K562 (cell line): ENCODE data around the gene PXN. TPM values are rescaled to one million over a fixed set of nuclear protein-coding genes. Genes with fewer than 3 reads are reported as not detected.
A peak's percentile ranks its signal among the peaks of the same experiment; 100 is the strongest.

Experiments
- ASH1L ChIP-seq: fragments of 450-650 bp; IDR thresholded peaks from 2 replicates; pipeline ENCODE4 v1.6.1; 2018; ENCODE audit warnings: borderline replicate concordance, mild to moderate bottlenecking, low read depth; ENCODE audit not compliant: partially characterized antibody
- BMI1 ChIP-seq: fragments of 150-350 bp; IDR thresholded peaks from 2 replicates; pipeline ENCODE4 v1.6.1; 2014; ENCODE audit warnings: low read length
- CHCHD3 ChIP-seq: fragments of 250-450 bp; sonication (Bioruptor Pico); IDR thresholded peaks from 2 replicates; pipeline ENCODE4 v2.1.2; 2022; ENCODE audit warnings: mild to moderate bottlenecking
- CHD4 ChIP-seq: fragments of 200-600 bp; sonication (generic); IDR thresholded peaks from 3 replicates; pipeline ENCODE4 v1.6.1; 2012; ENCODE audit warnings: low read depth, mild to moderate bottlenecking, mixed read lengths, low read length, inconsistent platforms; ENCODE audit not compliant: insufficient read depth, insufficient replicate concordance, poor library complexity, severe bottlenecking
- CREM ChIP-seq: IDR thresholded peaks from 2 replicates; pipeline ENCODE4 v1.6.1; 2014; ENCODE audit warnings: antibody characterized with exemption, low read depth
- E2F4 ChIP-seq: sonication (generic); formaldehyde crosslinking; IDR thresholded peaks from 2 replicates; pipeline ENCODE4 v1.8.0; 2022; ENCODE audit warnings: mild to moderate bottlenecking, low read depth, missing genetic modification reagents
- MAZ ChIP-seq, 2 experiments: fragments of 450-650 bp in 1 of 2; sonication (generic) in 1 of 2; formaldehyde crosslinking; IDR thresholded peaks in 1 of 2; conservative IDR thresholded peaks in 1 of 2; 2 replicates each; pipeline versions ENCODE4 v1.4.0 to v1.5.0; 2020; ENCODE audit warnings: mild to moderate bottlenecking in 1 of 2, missing genetic modification reagents in 1 of 2
- MEIS2 ChIP-seq: fragments of 450-650 bp; IDR thresholded peaks from 2 replicates; pipeline ENCODE4 v1.6.1; 2014; ENCODE audit warnings: mild to moderate bottlenecking; ENCODE audit not compliant: partially characterized antibody
- NCOA4 ChIP-seq: fragments of 450-650 bp; IDR thresholded peaks from 2 replicates; pipeline ENCODE4 v1.6.1; 2018; ENCODE audit warnings: mild to moderate bottlenecking; ENCODE audit not compliant: partially characterized antibody
- NR2C2 ChIP-seq, 2 experiments: fragments of 200-800 bp in 1 of 2; sonication (Bioruptor generic) in 1 of 2; sonication (generic) in 1 of 2; formaldehyde crosslinking in 1 of 2; IDR thresholded peaks; 2 replicates each; pipeline versions ENCODE4 v1.6.1 to v1.8.0; 2016 to 2022; ENCODE audit warnings: mild to moderate bottlenecking in 1 of 2, missing compliant biosample characterization in 1 of 2, missing genetic modification characterization in 1 of 2, missing genetic modification reagents in 1 of 2
- POU5F1 ChIP-seq: fragments of 150-350 bp; IDR thresholded peaks from 2 replicates; pipeline ENCODE4 v1.6.1; 2014; ENCODE audit warnings: borderline replicate concordance, low read length, low read depth, mild to moderate bottlenecking; ENCODE audit not compliant: partially characterized antibody
- RBM22 ChIP-seq: fragments of 200-400 bp; formaldehyde crosslinking; IDR thresholded peaks from 2 replicates; pipeline ENCODE4 v1.6.1; 2018; ENCODE audit warnings: low read length, low read depth; ENCODE audit not compliant: poor library complexity, severe bottlenecking
- RBM39 ChIP-seq: fragments of 200-400 bp; formaldehyde crosslinking; optimal IDR thresholded peaks from 2 replicates; pipeline ENCODE3; 2018; ENCODE audit warnings: low read depth, low read length
- RCOR1 ChIP-seq, 2 experiments: IDR thresholded peaks; 2 replicates each; pipeline ENCODE4 v1.6.1; 2012; ENCODE audit warnings: low read depth in 2 of 2, low read length in 2 of 2, borderline replicate concordance in 1 of 2, improper control_type of control experiment in 1 of 2
- SRSF1 ChIP-seq: fragments of 200-400 bp; formaldehyde crosslinking; IDR thresholded peaks from 2 replicates; pipeline ENCODE4 v1.6.1; 2017; ENCODE audit warnings: mild to moderate bottlenecking, low read depth, low read length, moderate library complexity
- TAF15 ChIP-seq: fragments of 200-400 bp; formaldehyde crosslinking; IDR thresholded peaks from 2 replicates; pipeline ENCODE4 v1.6.1; 2017; ENCODE audit warnings: mild to moderate bottlenecking, low read depth, low read length, moderate library complexity
- TBP ChIP-seq: optimal IDR thresholded peaks from 2 replicates; pipeline ENCODE3; 2011; ENCODE audit warnings: low read depth, low read length, improper control_type of control experiment
- TCF7L2 ChIP-seq: fragments of 150-350 bp; IDR thresholded peaks from 2 replicates; pipeline ENCODE4 v1.6.1; 2016; ENCODE audit warnings: low read depth, mild to moderate bottlenecking, low read length, moderate library complexity
- TEAD4 ChIP-seq, 2 experiments: sonication (generic) in 1 of 2; formaldehyde crosslinking in 1 of 2; IDR thresholded peaks; 2 replicates each; pipeline versions ENCODE4 v1.6.1 to v1.8.0; 2012 to 2022; ENCODE audit warnings: borderline replicate concordance in 1 of 2, inconsistent platforms in 1 of 2, low read length in 1 of 2, mild to moderate bottlenecking in 1 of 2, missing genetic modification reagents in 1 of 2
- ZBTB17 ChIP-seq: fragments of 450-650 bp; formaldehyde crosslinking; IDR thresholded peaks from 2 replicates; pipeline ENCODE4 v1.4.0; 2020; ENCODE audit warnings: mild to moderate bottlenecking
- ZFP91 ChIP-seq: sonication (generic); formaldehyde crosslinking; IDR thresholded peaks from 2 replicates; pipeline ENCODE4 v1.8.0; 2022; ENCODE audit warnings: mild to moderate bottlenecking, missing genetic modification reagents
- ZNF280A ChIP-seq: fragments of 450-650 bp; IDR thresholded peaks from 2 replicates; pipeline ENCODE4 v1.6.1; 2018; ENCODE audit warnings: mild to moderate bottlenecking, low read depth; ENCODE audit not compliant: partially characterized antibody
- polyA plus RNA-seq, 8 experiments: library from polyadenylated mRNA; depleted of rRNA in 4 of 8; stranded (reverse) in 5 of 8; unstranded in 3 of 8; fragments of >200 nt; fragmentation: Nextera tagmentation in 2 of 8; fragmentation: Illumina TruSeq in 1 of 8; extraction: Ambion mirVana in 2 of 8; extraction: Trizol in 1 of 8; gene quantifications; 2 replicates each; pipeline versions ENCODE4 v1.2.1 to v1.2.3, GENCODE V29; 2011 to 2014; ENCODE audit warnings: inconsistent platforms in 1 of 8, missing spikeins in 1 of 8
- total RNA-seq, 7 experiments: library from RNA; depleted of rRNA in 6 of 7; stranded (reverse); fragments of >200 nt in 6 of 7; fragmentation: Illumina TruSeq in 2 of 7; extraction: Trizol in 2 of 7; gene quantifications; 2 replicates each; pipeline versions ENCODE4 v1.2.1 to v1.2.3, GENCODE V29; 2011 to 2021; ENCODE audit warnings: low replicate concordance in 1 of 7

PXN gene
- total and polyA plus RNA-seq, 9 of the 15 experiments (the other 6 are each of a cell fraction or from before 2014, with no cell fraction given): 4.0 to 74.1 (median 18.6) TPM

DNA sequence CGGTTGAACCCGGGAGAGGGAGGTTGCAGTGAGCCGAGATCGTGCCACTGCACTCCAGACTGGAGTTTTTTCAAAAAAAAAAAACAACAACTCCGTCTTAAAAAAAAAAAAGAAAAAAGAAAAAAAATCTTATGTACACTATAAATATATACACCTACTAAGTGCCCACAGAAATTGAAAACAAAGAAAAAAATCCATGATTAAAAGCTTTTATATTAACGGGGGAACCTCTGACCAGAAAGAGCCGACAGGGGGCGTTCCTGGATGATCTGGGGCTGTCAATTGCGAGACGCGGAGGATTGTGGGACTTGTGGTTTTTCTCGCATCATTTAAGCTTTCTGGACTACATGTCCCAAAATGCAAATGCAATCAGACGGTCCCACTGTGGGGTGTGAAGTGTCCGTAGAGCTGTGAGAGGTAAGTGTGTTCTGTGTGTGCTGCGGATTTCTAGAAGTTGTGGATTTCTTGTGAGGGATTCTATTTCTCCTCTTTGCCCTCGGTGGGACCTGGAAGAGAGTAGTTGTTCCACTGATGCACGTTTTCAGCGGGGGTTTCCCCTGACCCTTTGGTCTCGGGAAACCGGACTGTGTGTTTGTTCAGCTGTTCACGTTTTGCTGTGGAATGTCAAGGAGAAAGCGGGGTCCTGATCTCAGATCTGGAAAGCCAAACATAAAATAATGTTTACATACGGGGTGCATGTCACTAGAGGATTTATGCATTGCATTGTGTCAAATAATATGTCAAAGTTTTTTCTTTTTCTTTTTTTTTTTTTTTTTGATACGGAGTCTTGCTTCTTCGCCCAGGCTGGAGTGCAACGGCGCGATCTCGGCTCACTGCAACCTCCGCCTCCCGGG, 36.7 kb upstream of the PXN start, which contains the start of gene SIRT4 (continued):
- TF ChIP-seq RCOR1 (IDR thresholded peaks at IDR 0.05; ENCODE audit: borderline replicate concordance in 1 of 2, low read depth in 2 of 2, low read length in 2 of 2) (0 out of 4 replicates have a peak, but pooled peaks of 1 of the 2 experiments have one; percentile 52), ZNF280A (no peak), NR2C2 (CRISPR knock-in tag; IDR thresholded peaks at IDR 0.05) (no peak), NR2C2 (tag; IDR thresholded peaks at IDR 0.05) (peak; percentile 69), SRSF1 (no peak), BMI1 (no peak), POU5F1 (no peak), RBM39 (no peak), TCF7L2 (peak; percentile 88), CHCHD3 (no peak), TEAD4 (IDR thresholded peaks at IDR 0.05; ENCODE audit: low read length) (peak; percentile 30), TEAD4 (CRISPR knock-in tag; IDR thresholded peaks at IDR 0.05; ENCODE audit: borderline replicate concordance) (no peak), ZFP91 (CRISPR knock-in tag) (no peak), TBP (peak; percentile 80), MAZ (CRISPR knock-in tag; conservative IDR thresholded peaks at IDR 0.05 in 1 of 2, IDR thresholded peaks at IDR 0.05 in 1 of 2) (peak in 1 of 2 experiments; percentile 29; a peak in 1 of 4 replicates), TAF15 (no peak), ZBTB17 (CRISPR knock-in tag) (no peak), NCOA4 (no peak), MEIS2 (peak; percentile 87), CREM (peak; percentile 82), ASH1L (peak; percentile 87), CHD4 (no peak), E2F4 (CRISPR knock-in tag) (no peak), RBM22 (no peak)
